ENCODE data around the gene TUT1.

Gene TUT1

DNA sequence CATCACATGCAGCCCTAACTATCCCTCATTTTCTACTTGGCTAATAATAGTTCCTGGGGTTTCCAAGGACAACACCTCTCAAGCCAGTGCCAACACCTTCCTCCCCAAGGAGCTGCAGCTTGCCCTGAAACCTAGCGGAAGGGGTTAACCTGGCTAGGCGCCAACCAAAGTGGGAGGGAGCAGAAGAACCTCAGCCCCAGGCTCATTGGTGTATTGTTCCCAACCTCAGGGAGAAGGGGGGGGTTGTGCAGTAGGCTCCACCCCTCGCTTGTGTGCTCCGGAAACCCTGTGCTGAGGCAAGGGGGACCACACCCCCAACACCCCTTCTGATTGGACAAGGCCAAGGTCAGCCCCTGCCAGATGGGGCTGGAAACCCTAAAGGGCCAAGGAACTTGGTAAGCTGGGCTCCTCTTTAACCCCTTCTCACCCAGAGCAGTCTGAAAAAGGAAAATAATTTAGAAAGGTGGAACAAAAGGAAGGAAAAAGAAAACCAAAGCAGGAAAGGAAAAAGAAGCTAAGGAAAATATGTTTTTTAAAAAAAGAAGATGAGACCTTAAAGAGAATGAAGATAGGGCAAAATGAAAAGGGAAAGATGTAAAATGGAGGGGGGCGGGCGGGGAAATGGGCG lies 7.9 kb upstream of the TUT1 start:
- Histone ChIP-seq H3K27ac (ENCODE audit: poor library complexity, severe bottlenecking) (peak overlapping the region; percentile 90), H3K9me3 (ENCODE audit: severe bottlenecking) (no peaks in the 10 kb centered on the region), H3K27me3 (ENCODE audit: insufficient read depth, poor library complexity, severe bottlenecking) (no peaks in the 10 kb centered on the region), H3K4me1 (ENCODE audit: insufficient read depth, poor library complexity, severe bottlenecking) (peaks cover 10% of the 10 kb centered on the region), H3K36me3 (ENCODE audit: low read depth) (peaks cover 65% of the 10 kb centered on the region), H3K4me3 (ENCODE audit: severe bottlenecking) (peak overlapping the region; percentile 90)
- no peak for TF ChIP-seq CTCF (IDR thresholded peaks at IDR 0.05; ENCODE audit: poor library complexity, severe bottlenecking)
- peak; percentile 97 for DNase-seq (ENCODE audit: low spot score)
- ATAC-seq (ENCODE audit: low read depth): peak; percentile 59

DNA sequence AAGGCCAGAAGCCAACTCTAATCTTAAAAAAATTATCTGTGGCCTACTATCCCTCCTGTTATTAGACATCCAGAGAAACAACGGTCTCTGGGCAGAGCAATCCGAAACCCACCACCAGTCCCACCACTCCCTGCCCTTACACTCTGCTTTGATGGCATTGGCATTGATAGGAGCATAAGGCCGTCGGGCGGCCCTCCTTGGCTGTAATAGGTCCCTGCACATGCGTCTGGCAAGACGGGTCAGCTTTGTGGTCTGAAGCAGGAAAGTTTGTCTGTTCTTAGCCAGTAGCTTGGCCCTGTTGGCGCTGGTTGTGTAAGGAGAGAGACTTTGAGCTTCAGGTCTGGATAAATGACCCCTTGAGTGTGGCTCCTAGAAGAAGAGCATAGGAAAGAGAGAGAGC lies 3.8 kb upstream of the TUT1 start:
- DNase-seq (ENCODE audit: low spot score) (no peak), ATAC-seq (ENCODE audit: low read depth) (no peak)
- Histone ChIP-seq H3K36me3 (ENCODE audit: low read depth) (peaks cover 76% of the 10 kb centered on the region), H3K9me3 (ENCODE audit: severe bottlenecking) (no peaks in the 10 kb centered on the region), H3K4me1 (ENCODE audit: insufficient read depth, poor library complexity, severe bottlenecking) (peaks cover 10% of the 10 kb centered on the region), H3K27ac (ENCODE audit: poor library complexity, severe bottlenecking) (no peak overlapping the region), H3K27me3 (ENCODE audit: insufficient read depth, poor library complexity, severe bottlenecking) (no peaks in the 10 kb centered on the region), H3K4me3 (ENCODE audit: severe bottlenecking) (no peak overlapping the region)
- TF ChIP-seq CTCF (IDR thresholded peaks at IDR 0.05; ENCODE audit: poor library complexity, severe bottlenecking): no peak

GRCh38 chr11:62593434-62594044 lies 2.2 kb upstream of the TUT1 start:
- no peak overlapping the region for H3K4me3 ChIP-seq (ENCODE audit: severe bottlenecking)
- ATAC-seq (ENCODE audit: low read depth) (peak; percentile 25), DNase-seq (ENCODE audit: low spot score) (no peak)
- no peaks in the 10 kb centered on the region for H3K27me3 ChIP-seq (ENCODE audit: insufficient read depth, poor library complexity, severe bottlenecking)
- peaks cover 4% of the 10 kb centered on the region for H3K4me1 ChIP-seq (ENCODE audit: insufficient read depth, poor library complexity, severe bottlenecking)
- H3K36me3 ChIP-seq (ENCODE audit: low read depth): peaks cover 69% of the 10 kb centered on the region
- H3K27ac ChIP-seq (ENCODE audit: poor library complexity, severe bottlenecking): no peak overlapping the region
- H3K9me3 ChIP-seq (ENCODE audit: severe bottlenecking): no peaks in the 10 kb centered on the region
- peak; percentile 67 for TF ChIP-seq CTCF (IDR thresholded peaks at IDR 0.05; ENCODE audit: poor library complexity, severe bottlenecking)

DNA sequence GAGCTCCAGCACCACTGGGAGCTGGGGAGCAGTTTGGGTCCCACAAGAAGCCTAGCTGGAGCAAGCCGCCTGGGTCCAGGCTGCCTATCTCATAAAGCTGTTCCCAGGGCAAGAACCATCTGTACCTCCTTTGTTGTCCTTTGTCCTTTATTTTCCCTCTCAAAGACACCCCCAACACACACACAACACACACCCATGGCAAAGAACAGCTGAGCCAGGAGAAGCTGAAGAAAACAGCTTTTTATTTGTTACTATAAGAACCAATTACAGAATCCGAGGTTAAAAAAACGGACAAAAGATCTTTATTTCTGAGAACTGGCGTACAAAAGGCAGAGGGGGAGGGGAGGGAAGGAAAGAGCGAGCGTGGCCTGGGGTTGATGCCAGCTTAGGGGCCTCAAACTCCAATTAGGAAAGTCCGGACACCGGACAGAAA lies 1.7 kb upstream of the TUT1 start:
- Histone ChIP-seq H3K27me3 (ENCODE audit: insufficient read depth, poor library complexity, severe bottlenecking) (no peaks in the 10 kb centered on the region), H3K27ac (ENCODE audit: poor library complexity, severe bottlenecking) (peak overlapping the region; percentile 63), H3K4me1 (ENCODE audit: insufficient read depth, poor library complexity, severe bottlenecking) (peaks cover 4% of the 10 kb centered on the region), H3K36me3 (ENCODE audit: low read depth) (peaks cover 69% of the 10 kb centered on the region), H3K9me3 (ENCODE audit: severe bottlenecking) (no peaks in the 10 kb centered on the region), H3K4me3 (ENCODE audit: severe bottlenecking) (no peak overlapping the region)
- no peak for TF ChIP-seq CTCF (IDR thresholded peaks at IDR 0.05; ENCODE audit: poor library complexity, severe bottlenecking)
- no peak for ATAC-seq (ENCODE audit: low read depth)
- no peak for DNase-seq (ENCODE audit: low spot score)
